ENCODE results near the gene SLC47A2.

DNA sequence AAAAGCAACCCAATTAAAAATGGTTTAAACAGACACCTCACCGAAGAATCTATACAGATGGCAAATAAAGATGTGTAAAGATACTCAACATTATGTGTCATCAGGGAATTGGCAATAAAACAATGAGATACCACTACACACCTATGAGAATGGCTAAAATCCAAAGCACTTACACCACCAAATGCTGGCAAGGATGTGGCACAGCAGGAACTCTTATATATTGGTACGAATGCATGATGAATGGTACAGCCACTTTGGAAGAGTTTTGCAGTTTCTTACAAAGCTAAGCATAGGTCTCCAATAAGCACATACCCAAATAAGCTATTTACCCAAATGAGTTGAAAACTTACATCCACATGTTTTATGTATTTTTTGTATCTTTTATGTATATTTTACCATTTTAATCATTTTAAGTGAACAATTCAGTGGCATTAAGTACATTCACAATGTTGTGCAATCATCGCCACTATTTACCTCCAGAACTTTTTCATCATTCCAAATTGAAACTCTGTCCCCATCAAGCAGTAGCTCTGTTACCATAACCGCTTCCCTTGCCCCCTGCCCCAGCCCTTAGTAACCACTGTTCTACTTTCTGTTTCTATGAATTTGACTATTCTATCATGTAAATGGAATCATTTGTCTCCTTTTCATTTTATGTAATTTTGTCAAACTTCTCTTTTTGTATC lies 74.6 kb downstream of the SLC47A2 start:
- TF ChIP-seq, protein P1, sequence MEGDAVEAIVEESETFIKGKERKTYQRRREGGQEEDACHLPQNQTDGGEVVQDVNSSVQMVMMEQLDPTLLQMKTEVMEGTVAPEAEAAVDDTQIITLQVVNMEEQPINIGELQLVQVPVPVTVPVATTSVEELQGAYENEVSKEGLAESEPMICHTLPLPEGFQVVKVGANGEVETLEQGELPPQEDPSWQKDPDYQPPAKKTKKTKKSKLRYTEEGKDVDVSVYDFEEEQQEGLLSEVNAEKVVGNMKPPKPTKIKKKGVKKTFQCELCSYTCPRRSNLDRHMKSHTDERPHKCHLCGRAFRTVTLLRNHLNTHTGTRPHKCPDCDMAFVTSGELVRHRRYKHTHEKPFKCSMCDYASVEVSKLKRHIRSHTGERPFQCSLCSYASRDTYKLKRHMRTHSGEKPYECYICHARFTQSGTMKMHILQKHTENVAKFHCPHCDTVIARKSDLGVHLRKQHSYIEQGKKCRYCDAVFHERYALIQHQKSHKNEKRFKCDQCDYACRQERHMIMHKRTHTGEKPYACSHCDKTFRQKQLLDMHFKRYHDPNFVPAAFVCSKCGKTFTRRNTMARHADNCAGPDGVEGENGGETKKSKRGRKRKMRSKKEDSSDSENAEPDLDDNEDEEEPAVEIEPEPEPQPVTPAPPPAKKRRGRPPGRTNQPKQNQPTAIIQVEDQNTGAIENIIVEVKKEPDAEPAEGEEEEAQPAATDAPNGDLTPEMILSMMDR (IDR thresholded peaks at IDR 0.05) = no peak
- no peak for TF ChIP-seq POLR2A (IDR thresholded peaks at IDR 0.05)

All from stomach (tissue), 4 donors.